BJ (cell line): Measurements from ENCODE around the gene DNAJB1. TPM values are rescaled to one million over a fixed set of nuclear protein-coding genes. Genes with fewer than 3 reads are reported as not detected.
A peak's percentile ranks its signal among the peaks of the same experiment; 100 is the strongest.

Source experiments
- CTCF ChIA-PET: fragments of 350-600 bp; formaldehyde crosslinking; extraction: SDS; loops from one replicate; lab custom pipeline; 2021; ENCODE audit warnings: antibody characterized with exemption, inconsistent platforms; lab: Yijun Ruan, JAX
- POLR2A ChIA-PET: fragments of 300-600 bp; sonication (Branson Sonifier 250); formaldehyde crosslinking; extraction: SDS; loops from one replicate; lab custom pipeline; 2021; ENCODE audit warnings: antibody characterized with exemption; lab: Charles Lee
- DNase-seq: peaks from one replicate; pipeline ENCODE4 v3.0.0-alpha.2; 2011; ENCODE audit warnings: low read depth
- H3K27me3 ChIP-seq: 2 replicates; pipeline ENCODE4 v1.6.0; 2011; ENCODE audit warnings: low read length; ENCODE audit not compliant: control insufficient read depth, insufficient read depth
- H3K36me3 ChIP-seq: 2 replicates; pipeline ENCODE4 v1.5.1; 2011; ENCODE audit warnings: low read length; ENCODE audit not compliant: control insufficient read depth, insufficient read depth
- H3K4me3 ChIP-seq: 2 replicates; pipeline ENCODE4 v1.5.1; 2011; ENCODE audit warnings: low read depth, mild to moderate bottlenecking, control low read depth, low read length
- CTCF ChIP-seq: IDR thresholded peaks from 2 replicates; pipeline ENCODE4 v1.5.1; 2011; ENCODE audit warnings: low read depth, mild to moderate bottlenecking, control low read depth, inconsistent platforms, low read length, moderate library complexity; ENCODE audit not compliant: insufficient read depth
- polyA plus RNA-seq: library from polyadenylated mRNA; depleted of rRNA; stranded (reverse); fragments of >200 nt; gene quantifications from 2 replicates; pipeline ENCODE4 v1.2.3, GENCODE V29; 2011

The DNAJB1 gene
- polyA plus RNA-seq, 1 experiment, result 133 TPM

GRCh38 chr19:14556662-14557188 lies 38.5 kb upstream of the DNAJB1 start:
- no peak for DNase-seq
- Histone ChIP-seq H3K4me3 (no peak overlapping the region), H3K36me3 (no peaks in the 10 kb centered on the region), H3K27me3 (no peaks in the 10 kb centered on the region)
- CTCF ChIA-PET, result interaction anchor here (0.6 to 4.5 kb wide), 19 partner anchors 10 to 1698 kb away, joined by 3 to 62 read pairs (median 4); partner anchors contain the start of genes DNAJB1, GIPC1 and NDUFB7
- POLR2A ChIA-PET, result no interaction called here
- TF ChIP-seq CTCF, result peak; percentile 99

GRCh38 chr19:14555918-14556661 lies 37.9 kb upstream of the DNAJB1 start:
- no peak for DNase-seq
- POLR2A ChIA-PET, result no interaction called here
- no peaks in the 10 kb centered on the region for H3K27me3 ChIP-seq
- no peak overlapping the region for H3K4me3 ChIP-seq
- no peak for TF ChIP-seq CTCF
- no peaks in the 10 kb centered on the region for H3K36me3 ChIP-seq
- CTCF ChIA-PET, result interaction anchor here (0.5 to 4.5 kb wide), 13 partner anchors 9 to 778 kb away, joined by 3 to 62 read pairs (median 5); partner anchors contain the start of genes DNAJB1, GIPC1 and NDUFB7

- TF ChIP-seq CTCF, result no peak
- no peak for DNase-seq
- POLR2A ChIA-PET, result no interaction called here
- Histone ChIP-seq H3K27me3 (no peaks in the 10 kb centered on the region), H3K36me3 (no peaks in the 10 kb centered on the region), H3K4me3 (no peak overlapping the region)
- CTCF ChIA-PET, result interaction anchor here (1.2 to 4.5 kb wide), 2 partner anchors 13 to 15 kb away, joined by 3 to 62 read pairs; partner anchors contain the start of gene NDUFB7
These were observed 36.2 kb upstream of the DNAJB1 start for GRCh38 chr19:14554382-14554812.

- H3K27me3 ChIP-seq, result no peaks in the 10 kb centered on the region
- H3K36me3 ChIP-seq, result no peaks in the 10 kb centered on the region
- ChIA-PET POLR2A (no interaction called here), CTCF (interaction anchor here (1.2 to 4.5 kb wide), 2 partner anchors 13 to 15 kb away, joined by 3 to 62 read pairs; partner anchors contain the start of gene NDUFB7)
- DNase-seq, result no peak
- H3K4me3 ChIP-seq, result no peak overlapping the region
- no peak for TF ChIP-seq CTCF
These were observed 35.7 kb upstream of the DNAJB1 start for GRCh38 chr19:14553939-14554243.
